ENCODE results near the gene NPR1.
"Not testable (repeated sequence)": the region's sequence is repeated elsewhere in the genome, so short reads cannot be mapped to it uniquely, and the experiment has no call there.

Gene NPR1

DNA sequence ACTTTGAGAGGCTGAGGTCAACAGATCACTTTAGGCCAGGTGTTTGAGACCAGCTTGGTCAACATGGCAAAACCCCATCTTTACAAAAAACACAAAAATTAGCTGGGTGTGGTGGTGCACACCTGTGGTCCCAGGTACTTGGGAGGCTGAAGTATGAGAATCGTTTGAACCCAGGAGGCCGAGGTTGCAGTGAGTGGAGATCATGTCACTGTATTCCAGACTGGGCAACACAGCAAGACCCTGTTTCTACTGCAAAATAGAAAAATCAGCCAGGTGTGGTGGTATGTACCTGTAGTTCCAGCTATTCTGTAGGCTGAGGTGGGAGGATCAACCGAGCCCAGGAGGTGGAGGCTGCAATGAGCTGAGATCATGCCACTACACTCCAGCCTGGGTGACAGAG is 45.2 kb downstream of the NPR1 start:
- no peaks in the 10 kb centered on the region for H3K27me3 ChIP-seq (ENCODE audit: low read depth, low read length)
- no peaks in the 10 kb centered on the region for H3K4me1 ChIP-seq (ENCODE audit: low read length)
- H3K9me3 ChIP-seq (ENCODE audit: insufficient read depth, low read length) = no peaks in the 10 kb centered on the region
- H3K9ac ChIP-seq (ENCODE audit: low read length) = no peak overlapping the region
- H4K20me1 ChIP-seq (ENCODE audit: insufficient read depth, low read length) = no peaks in the 10 kb centered on the region
- TF ChIP-seq CTCF (IDR thresholded peaks at IDR 0.05; ENCODE audit: low read depth, low read length) (no peak), EZH2phosphoT487 (IDR thresholded peaks at IDR 0.05; ENCODE audit: low read depth) (no peak)
- no peak overlapping the region for H3K4me2 ChIP-seq (ENCODE audit: low read length)
- no peak overlapping the region for H3K4me3 ChIP-seq (ENCODE audit: low read length)
- H3K27ac ChIP-seq (ENCODE audit: low read length) = no peak overlapping the region
- H3K36me3 ChIP-seq (replicated peaks; ENCODE audit: low read depth, low read length) = no peaks in the 10 kb centered on the region
- H2AFZ ChIP-seq (ENCODE audit: low read depth, low read length) = no peak overlapping the region
- H3K79me2 ChIP-seq (ENCODE audit: low read length) = peaks cover 7% of the 10 kb centered on the region

- H3K9me3 ChIP-seq (ENCODE audit: insufficient read depth, low read length); H3K27ac ChIP-seq (ENCODE audit: low read length); H3K4me2 ChIP-seq (ENCODE audit: low read length); H2AFZ ChIP-seq (ENCODE audit: low read depth, low read length); H3K9ac ChIP-seq (ENCODE audit: low read length); H3K4me1 ChIP-seq (ENCODE audit: low read length); H4K20me1 ChIP-seq (ENCODE audit: insufficient read depth, low read length); H3K4me3 ChIP-seq (ENCODE audit: low read length); H3K36me3 ChIP-seq (replicated peaks; ENCODE audit: low read depth, low read length); H3K27me3 ChIP-seq (ENCODE audit: low read depth, low read length): not testable (repeated sequence)
- H3K79me2 ChIP-seq (ENCODE audit: low read length) = peaks cover 17% of the 10 kb centered on the region
Observed at GRCh38 chr1:153724634-153725033, 46.1 kb downstream of the NPR1 start.

DNA sequence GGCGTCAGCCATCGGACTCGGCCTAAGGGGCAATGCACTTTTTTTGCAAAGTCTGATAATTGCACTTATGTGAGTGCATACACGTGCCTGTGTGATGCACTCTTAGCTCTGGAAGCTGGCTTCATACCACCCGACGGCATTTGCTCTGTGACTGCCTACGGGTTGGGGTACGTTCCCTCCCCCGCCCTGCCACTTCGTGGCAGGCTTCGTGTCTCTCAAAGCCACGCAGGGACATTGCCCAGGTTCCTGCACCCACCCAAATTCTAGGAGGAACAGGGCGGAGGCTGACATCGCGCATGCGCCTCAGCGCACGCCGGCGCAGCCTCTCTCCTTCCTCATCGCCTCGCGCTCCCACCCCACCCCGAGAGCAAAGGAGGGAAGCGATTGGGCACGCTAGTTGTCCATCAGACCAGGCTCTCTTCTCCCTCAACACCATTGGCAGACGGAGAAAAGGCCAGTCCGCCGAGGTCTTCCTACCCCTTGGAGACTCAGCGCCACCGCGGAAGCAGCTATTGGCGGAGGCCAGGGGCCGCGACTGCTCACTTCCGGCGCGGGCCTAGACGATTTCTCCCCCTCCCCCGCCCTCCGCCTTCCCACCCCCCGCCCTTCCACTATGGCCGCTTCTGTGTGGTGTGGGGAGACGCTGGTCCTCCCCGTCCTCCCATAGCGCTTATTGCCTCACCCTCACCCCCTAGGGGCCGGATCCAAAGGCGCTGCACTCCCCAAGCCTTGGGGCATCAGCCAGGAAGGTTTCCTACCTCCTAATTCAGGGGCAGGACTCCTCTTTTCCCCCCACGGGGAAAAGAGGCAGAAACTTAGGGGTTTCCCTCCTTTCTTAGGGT is 49.2 kb downstream of the NPR1 start, which contains the start of gene INTS3:
TSS of gene INTS3 (plus strand) at position 588 of the 842 bp plus-strand sequence. CDS start 585 bp downstream, outside the sequence.
- Histone ChIP-seq H3K27me3 (ENCODE audit: low read depth, low read length) (no peaks in the 10 kb centered on the region), H3K4me1 (ENCODE audit: low read length) (peaks cover 21% of the 10 kb centered on the region), H3K9me3 (ENCODE audit: insufficient read depth, low read length) (no peaks in the 10 kb centered on the region), H2AFZ (ENCODE audit: low read depth, low read length) (peak within 1 kb of the TSS; percentile 28; the same call in 1 of the 2 replicates), H3K79me2 (ENCODE audit: low read length) (peaks cover 34% of the 10 kb centered on the region), H3K27ac (ENCODE audit: low read length) (peak within 1 kb of the TSS; percentile 74), H3K4me3 (ENCODE audit: low read length) (peak within 1 kb of the TSS; percentile 92), H4K20me1 (ENCODE audit: insufficient read depth, low read length) (no peaks in the 10 kb centered on the region), H3K36me3 (replicated peaks; ENCODE audit: low read depth, low read length) (peaks cover 8% of the 10 kb centered on the region), H3K4me2 (ENCODE audit: low read length) (peak within 1 kb of the TSS; percentile 84), H3K9ac (ENCODE audit: low read length) (peak within 1 kb of the TSS; percentile 99)
- no peak for TF ChIP-seq CTCF (IDR thresholded peaks at IDR 0.05; ENCODE audit: low read depth, low read length)
- TF ChIP-seq EZH2phosphoT487 (IDR thresholded peaks at IDR 0.05; ENCODE audit: low read depth) = no peak

DNA sequence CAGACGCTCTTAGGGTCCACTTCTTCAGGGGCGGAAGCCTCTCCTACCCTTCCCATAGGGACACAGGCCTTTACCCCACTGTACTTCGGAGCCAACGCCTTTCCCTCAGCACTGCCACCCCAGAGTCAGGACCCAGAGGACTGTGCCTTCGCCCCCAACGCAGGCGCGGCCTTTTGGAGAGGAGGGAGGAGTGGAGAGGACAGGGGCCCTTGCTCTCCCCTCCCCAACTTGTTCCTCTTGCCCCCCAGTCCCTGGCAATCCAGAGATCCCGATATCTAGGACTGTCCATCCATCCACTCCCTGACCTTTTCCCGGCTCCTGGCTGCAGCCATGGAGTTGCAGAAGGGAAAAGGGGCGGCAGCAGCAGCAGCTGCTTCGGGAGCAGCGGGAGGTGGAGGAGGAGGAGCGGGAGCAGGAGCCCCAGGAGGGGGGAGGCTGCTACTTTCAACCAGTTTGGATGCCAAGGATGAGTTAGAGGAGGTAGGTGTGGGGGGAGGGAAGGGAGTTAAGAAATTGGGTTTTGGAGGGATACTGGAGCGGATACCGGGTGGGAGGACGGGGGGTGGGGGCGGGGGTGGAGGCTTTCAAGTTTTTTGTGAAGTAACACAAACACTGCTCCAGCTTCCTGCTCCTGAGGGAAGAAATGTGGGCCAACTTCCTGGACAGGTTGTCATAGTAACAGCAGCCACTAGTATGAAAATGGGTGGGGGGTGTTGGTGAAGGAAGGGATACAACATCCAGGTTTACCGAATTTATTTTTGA is 50.0 kb downstream of the NPR1 start:
- H3K27me3 ChIP-seq (ENCODE audit: low read depth, low read length) = no peaks in the 10 kb centered on the region
- H3K36me3 ChIP-seq (replicated peaks; ENCODE audit: low read depth, low read length) = peaks cover 10% of the 10 kb centered on the region
- no peaks in the 10 kb centered on the region for H3K9me3 ChIP-seq (ENCODE audit: insufficient read depth, low read length)
- peaks cover 21% of the 10 kb centered on the region for H3K4me1 ChIP-seq (ENCODE audit: low read length)
- H3K79me2 ChIP-seq (ENCODE audit: low read length) = peaks cover 36% of the 10 kb centered on the region
- no peak overlapping the region; the same call in 1 of the 2 replicates for H2AFZ ChIP-seq (ENCODE audit: low read depth, low read length)
- peak overlapping the region; percentile 74 for H3K27ac ChIP-seq (ENCODE audit: low read length)
- TF ChIP-seq CTCF (IDR thresholded peaks at IDR 0.05; ENCODE audit: low read depth, low read length) (no peak), EZH2phosphoT487 (IDR thresholded peaks at IDR 0.05; ENCODE audit: low read depth) (no peak)
- peak overlapping the region; percentile 84 for H3K4me2 ChIP-seq (ENCODE audit: low read length)
- peak overlapping the region; percentile 92 for H3K4me3 ChIP-seq (ENCODE audit: low read length)
- peak overlapping the region; percentile 99 for H3K9ac ChIP-seq (ENCODE audit: low read length)
- no peaks in the 10 kb centered on the region for H4K20me1 ChIP-seq (ENCODE audit: insufficient read depth, low read length)
